H1 (cell line): ENCODE measurements around the gene GFAP. TPM values are rescaled to one million over a fixed set of nuclear protein-coding genes. Genes with fewer than 3 reads are reported as not detected.

Experiments used
- CREB1 ChIP-seq: IDR thresholded peaks from 2 replicates; pipeline ENCODE4 v1.6.1; 2012; ENCODE audit warnings: inconsistent platforms
- KDM1A ChIP-seq: fragments of 200-600, 300-600 bp; sonication (generic); IDR thresholded peaks from 2 replicates; pipeline ENCODE4 v1.7.1; 2016; ENCODE audit warnings: mild to moderate bottlenecking, low read length, borderline replicate concordance
- NRF1 ChIP-seq: IDR thresholded peaks from 2 replicates; pipeline ENCODE4 v1.6.1; 2011; ENCODE audit warnings: mild to moderate bottlenecking, low read depth, low read length, improper control_type of control experiment
- RXRA ChIP-seq: IDR thresholded peaks from 2 replicates; pipeline ENCODE4 v1.6.1; 2011; ENCODE audit warnings: low read depth, mild to moderate bottlenecking, low read length, moderate library complexity; ENCODE audit not compliant: insufficient read depth
- TCF12 ChIP-seq: IDR thresholded peaks from 2 replicates; pipeline ENCODE4 v1.6.1; 2011; ENCODE audit warnings: low read depth, mild to moderate bottlenecking, low read length
- polyA plus RNA-seq, 7 experiments: library from polyadenylated mRNA; depleted of rRNA in 3 of 7; stranded (reverse) in 5 of 7; unstranded in 2 of 7; fragments of >200 nt in 5 of 7; fragments of 200-250 nt in 2 of 7; gene quantifications; 1 replicate in 5 of 7; 2 replicates in 1 of 7; 4 replicates in 1 of 7; pipeline versions ENCODE4 v1.2.1 to v1.2.3, GENCODE V29; 2011 to 2013; ENCODE audit warnings: missing spikeins in 2 of 7, mixed read lengths in 2 of 7
- total RNA-seq: library from RNA; stranded (reverse); fragmentation: NEBNext Ultra II Directional; extraction: Animal tissue kit (Norgen Biotek cat#: 25700); gene quantifications from 2 replicates; pipeline ENCODE4 v1.2.1, GENCODE V29; 2021
- TF ChIP-seq, protein P1 (sequence below): IDR thresholded peaks from 2 replicates; pipeline ENCODE4 v1.6.1; 2012; ENCODE audit warnings: inconsistent platforms

The GFAP gene
- total and polyA plus RNA-seq, 2 of the 8 experiments (the other 6 are each of a cell fraction or from before 2014, with no cell fraction given) = 1.3 to 1.5 TPM

DNA sequence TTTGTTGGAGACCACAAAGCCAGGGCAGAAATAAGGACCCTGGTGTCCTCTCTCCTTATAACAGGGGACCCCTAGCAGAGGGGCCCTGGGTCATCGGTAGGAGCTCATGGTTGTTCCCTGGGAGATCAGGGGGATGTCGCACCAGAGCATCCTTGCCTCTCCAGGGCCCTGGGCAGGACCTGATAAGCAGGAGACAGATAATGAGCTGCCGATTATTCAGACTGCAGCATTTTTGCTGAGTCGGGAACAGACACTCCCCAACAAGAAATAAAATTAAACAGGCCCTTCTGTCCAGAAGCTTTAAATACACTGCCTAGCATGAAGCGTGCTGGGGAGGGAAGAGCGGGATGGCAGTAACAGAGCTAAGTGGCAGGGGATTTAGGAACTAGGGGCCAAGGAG lies 15.4 kb upstream of the GFAP start (continued):
- TF ChIP-seq NRF1 (no peak), RXRA (no peak), KDM1A (no peak), TCF12 (no peak), CREB1 (no peak)
- TF ChIP-seq, protein P1, sequence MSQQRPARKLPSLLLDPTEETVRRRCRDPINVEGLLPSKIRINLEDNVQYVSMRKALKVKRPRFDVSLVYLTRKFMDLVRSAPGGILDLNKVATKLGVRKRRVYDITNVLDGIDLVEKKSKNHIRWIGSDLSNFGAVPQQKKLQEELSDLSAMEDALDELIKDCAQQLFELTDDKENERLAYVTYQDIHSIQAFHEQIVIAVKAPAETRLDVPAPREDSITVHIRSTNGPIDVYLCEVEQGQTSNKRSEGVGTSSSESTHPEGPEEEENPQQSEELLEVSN = no peak
